Retina (tissue), 1 donor: Measurements from ENCODE around the gene DNAJC4.

Experiments used
- DNase-seq: peaks from one replicate; pipeline ENCODE4 v3.0.0-alpha.2; 2016

DNAJC4 gene

DNA sequence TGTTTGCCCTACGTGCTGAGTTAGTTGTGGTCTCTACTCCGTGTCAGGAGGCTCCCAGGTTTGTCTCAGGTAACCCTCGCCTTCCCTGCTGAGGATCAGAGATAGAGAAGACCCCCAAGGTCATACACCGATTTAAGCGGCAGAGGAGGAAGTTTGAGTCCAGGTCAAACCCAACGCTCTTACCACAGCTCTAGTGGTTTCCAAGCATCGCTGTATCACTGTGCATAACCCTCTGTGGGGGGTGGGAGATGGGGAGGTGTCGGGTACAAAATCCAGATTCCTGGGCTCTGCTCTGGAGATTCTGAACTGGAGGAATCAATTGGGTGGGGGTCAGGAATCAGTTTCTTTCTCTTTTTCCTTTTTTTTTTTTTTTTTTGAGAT is 627 bp downstream of the DNAJC4 start:
- DNase-seq = no peak

DNA sequence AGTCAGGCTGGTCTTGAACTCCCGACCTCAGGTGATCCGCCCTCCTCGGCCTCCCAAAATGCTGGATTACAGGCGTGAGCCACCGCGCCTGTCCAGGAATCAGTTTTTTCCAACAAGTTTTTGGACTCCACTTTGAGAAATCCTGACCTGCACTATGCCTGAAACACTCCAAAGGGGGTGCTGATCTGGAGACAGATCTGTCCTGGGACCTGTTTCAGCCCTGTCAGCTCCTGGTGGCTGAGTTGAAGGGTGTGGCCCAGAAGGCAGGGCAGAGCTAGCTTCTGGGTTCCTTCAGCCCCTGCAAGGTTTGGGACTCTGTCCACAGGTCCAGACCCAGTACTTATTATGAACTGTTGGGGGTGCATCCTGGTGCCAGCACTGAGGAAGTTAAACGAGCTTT is 1.2 kb downstream of the DNAJC4 start:
- DNase-seq = no peak

DNA sequence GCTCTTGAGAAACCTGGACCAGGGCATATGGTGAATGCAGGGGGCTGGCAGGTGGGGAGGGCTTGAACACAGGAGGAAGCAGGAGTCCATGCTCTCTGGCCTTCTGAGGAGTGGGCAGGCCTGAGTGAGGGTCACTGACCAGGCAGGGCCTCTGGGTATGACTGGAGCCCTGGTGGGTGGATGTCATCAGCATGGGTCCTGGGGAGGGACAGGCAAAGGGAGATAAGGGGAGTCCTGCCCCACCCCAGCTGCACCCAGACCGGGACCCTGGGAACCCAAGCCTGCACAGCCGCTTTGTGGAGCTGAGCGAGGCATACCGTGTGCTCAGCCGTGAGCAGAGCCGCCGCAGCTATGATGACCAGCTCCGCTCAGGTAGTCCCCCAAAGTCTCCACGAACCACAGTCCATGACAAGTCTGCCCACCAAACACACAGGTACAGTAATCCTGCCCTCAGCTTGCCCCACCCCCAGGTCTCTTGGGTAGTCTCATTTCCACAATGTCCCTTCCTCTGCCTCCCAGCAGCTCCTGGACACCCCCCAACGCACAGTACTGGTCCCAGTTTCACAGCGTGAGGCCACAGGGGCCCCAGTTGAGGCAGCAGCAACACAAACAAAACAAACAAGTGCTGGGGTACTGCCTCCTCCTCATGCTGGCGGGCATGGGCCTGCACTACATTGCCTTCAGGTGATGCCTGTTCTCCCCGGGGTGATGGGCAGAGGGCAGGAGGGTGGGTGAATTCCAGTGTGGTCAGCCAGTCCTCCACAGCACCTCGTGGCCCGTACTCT is 2.0 kb downstream of the DNAJC4 start:
- DNase-seq = no peak

DNA sequence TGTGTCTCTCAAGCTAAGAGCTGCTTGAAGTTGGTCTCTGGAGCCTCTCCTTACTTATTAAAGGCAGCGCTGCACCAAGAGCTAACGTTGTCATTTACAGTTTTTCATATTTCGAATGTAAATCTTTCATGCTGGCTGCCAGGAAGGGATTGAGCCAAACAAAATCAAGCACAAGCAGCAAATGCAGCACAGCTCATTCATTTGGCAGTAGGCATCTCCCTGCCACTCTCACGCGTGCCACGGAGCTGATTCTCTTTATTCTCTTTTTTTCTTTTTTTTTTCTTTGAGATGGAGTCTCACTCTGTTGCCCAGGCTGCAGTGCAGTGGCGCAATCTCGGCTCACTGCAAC is 2.6 kb downstream of the DNAJC4 start:
- no peak for DNase-seq

DNA sequence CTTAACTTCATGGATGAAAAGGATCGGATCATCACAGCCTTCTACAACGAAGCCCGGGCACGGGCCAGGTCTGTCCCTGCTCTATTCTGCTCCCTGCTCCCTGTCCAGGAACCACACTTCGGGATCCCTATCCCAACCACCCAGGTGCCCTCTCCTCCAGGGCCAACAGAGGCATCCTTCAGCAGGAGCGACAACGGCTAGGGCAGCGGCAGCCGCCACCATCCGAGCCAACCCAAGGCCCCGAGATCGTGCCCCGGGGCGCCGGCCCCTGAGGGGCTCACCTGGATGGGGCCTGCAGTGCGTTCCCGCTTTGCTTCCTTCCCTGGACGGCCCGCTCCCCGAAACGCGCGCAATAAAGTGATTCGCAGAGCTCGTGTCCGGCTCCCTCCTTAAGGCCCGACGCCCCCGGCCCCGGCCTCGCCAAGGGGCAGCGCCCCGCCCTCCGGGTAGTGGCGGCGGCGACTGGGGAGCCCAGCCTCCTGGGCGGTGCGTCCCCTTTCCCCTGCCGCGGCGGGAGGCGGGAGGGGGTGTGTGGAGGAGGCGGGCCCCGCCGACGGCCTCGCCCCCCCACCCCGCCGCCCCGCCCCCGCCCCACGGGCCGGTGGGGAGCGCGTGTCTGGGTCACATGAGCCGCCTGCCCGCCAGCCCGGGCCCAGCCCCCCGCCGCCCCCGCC is 3.7 kb downstream of the DNAJC4 start, which contains the start of gene VEGFB:
Gene VEGFB, plus strand, starts transcription at position 672 of the 674 bp plus-strand sequence. CDS start 250 bp downstream, outside the sequence.
- peak; percentile 65 for DNase-seq

DNA sequence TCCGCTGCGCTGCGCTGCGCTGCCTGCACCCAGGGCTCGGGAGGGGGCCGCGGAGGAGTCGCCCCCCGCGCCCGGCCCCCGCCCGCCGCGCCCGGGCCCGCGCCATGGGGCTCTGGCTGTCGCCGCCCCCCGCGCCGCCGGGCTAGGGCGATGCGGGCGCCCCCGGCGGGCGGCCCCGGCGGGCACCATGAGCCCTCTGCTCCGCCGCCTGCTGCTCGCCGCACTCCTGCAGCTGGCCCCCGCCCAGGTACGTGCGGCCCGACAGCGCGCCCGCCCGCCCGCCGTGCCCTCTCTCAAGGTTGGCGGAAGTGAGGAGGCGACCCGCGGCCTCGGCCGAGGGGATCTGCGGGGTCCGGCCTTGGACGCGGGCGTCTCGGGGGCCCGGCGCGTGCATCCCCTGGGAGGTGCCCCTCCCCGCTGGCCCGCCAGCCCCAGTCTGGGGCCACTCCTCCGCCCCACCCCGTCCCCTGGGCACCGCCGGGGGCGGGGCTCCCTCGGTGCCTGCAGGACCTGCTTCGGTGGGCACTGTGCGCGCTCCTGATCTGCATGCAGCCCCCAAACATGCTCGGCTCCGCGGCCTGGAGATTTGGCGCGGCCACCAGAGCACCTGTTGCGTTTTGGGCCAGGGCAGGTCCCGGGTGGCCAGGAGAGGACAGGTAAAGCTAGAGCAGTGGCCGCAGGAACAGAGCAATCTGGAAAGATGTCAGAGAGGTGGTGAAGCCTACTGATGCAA is 4.5 kb downstream of the DNAJC4 start:
- DNase-seq = peak; percentile 52

DNA sequence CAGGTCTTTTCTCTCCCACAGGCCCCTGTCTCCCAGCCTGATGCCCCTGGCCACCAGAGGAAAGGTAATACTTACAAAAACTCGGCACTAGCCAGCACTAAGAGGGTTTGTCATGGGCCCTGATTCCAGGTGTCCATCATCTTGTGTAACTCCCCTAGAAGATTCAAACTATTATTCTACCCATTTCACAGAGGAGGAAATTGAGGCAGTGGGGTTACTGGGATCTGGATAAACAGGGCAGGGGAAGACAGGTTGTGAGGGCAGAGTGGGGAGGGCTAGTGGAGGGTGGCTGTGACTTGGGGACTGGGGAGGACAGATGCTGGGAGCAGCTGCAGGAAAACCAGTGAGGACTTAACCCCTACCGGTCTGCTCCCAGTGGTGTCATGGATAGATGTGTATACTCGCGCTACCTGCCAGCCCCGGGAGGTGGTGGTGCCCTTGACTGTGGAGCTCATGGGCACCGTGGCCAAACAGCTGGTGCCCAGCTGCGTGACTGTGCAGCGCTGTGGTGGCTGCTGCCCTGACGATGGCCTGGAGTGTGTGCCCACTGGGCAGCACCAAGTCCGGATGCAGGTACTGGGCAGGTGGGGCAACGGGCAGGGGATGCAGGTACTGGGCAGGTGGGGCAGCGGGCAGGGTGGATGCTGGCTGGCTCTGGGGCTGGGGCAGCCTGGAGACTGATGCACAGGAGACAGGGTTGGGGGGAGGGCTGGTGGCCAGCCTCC is 5.3 kb downstream of the DNAJC4 start:
- DNase-seq = no peak

DNA sequence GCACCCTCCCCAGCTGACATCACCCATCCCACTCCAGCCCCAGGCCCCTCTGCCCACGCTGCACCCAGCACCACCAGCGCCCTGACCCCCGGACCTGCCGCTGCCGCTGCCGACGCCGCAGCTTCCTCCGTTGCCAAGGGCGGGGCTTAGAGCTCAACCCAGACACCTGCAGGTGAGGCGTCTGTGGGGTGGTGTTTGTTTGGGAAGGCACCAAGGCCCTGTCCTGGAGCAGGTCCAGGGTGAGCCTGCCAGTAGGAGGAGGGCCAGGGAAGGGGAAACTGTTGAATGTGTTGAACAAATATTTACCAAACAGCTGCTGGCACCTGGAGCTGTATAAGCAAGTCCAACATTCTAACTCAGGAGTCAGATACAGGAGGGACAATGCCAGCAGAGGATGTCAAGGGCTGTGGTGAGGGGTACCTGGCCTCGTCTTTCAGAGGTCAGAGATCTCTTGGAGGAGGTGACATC is 7.2 kb downstream of the DNAJC4 start:
- DNase-seq = no peak

DNA sequence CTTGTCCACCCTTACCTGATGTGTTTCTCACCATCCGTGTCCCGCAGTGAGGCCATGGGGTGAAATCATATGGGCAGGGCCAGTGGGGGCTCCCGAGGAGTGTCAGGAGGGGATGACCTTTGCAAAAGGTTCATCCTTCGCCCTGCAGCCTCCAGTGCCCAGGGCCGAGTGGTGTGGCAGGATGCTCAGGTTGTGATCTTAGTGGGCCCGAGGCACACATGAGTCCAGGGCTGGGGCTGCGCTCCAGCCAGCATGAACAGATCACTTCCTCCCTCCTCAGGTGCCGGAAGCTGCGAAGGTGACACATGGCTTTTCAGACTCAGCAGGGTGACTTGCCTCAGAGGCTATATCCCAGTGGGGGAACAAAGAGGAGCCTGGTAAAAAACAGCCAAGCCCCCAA is 7.7 kb downstream of the DNAJC4 start:
- DNase-seq = no peak

DNA sequence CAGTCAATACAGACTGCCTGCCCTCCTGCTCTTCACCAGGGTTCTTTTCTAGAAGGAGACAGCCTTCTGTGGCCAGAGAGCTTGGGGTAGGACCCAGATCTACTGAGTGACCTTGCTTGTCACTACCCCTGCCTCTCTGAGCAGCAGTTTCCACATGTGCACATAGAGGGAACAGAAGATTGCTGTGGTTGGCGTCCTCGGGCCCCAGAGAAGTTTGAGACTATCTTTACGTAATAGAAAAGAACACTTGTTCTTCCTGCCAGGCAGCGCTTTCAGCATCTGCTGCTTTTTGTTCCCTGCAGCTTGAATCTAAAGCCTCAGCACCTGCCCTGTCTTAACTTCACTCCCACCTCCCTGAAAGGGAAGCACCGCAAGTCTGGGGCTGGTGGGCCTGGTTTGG is 8.7 kb downstream of the DNAJC4 start:
- DNase-seq = no peak

DNA sequence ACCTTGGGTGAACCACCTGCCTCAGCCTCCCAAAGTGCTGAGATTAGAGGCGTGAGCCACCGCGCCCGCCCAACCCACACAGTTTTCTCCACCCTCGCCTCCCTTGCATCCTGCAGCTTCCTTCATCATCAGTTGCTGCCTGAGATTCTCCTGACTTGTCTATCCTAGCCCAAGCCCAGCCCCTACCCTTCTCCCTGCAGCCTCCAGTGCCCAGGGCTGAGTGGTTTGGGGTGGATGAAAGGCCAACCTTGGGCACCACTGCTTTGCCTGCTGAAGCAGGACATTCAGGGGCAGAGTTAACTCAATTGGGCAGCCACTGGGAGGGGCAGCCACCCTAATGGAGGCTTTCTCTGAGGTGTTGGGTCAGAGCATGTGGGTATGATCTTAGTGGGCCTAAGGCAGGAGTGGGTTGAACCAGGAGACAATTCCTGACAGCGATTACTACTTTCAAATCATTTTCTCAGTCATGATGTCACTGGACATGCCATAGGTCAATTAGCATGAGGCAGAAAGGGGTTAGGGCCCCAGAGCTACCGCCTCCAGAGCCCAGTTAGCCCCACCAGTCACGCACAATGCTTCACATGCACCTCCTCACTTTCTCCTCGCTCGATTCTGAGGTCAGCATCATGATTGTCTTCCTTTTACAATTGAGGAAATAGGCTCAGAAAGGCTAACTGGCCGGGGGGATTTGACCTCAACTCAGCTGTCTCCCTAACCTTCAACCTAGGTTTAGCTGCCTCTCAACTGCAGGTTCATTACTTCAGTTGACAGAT is 9.5 kb downstream of the DNAJC4 start:
- DNase-seq = no peak

DNA sequence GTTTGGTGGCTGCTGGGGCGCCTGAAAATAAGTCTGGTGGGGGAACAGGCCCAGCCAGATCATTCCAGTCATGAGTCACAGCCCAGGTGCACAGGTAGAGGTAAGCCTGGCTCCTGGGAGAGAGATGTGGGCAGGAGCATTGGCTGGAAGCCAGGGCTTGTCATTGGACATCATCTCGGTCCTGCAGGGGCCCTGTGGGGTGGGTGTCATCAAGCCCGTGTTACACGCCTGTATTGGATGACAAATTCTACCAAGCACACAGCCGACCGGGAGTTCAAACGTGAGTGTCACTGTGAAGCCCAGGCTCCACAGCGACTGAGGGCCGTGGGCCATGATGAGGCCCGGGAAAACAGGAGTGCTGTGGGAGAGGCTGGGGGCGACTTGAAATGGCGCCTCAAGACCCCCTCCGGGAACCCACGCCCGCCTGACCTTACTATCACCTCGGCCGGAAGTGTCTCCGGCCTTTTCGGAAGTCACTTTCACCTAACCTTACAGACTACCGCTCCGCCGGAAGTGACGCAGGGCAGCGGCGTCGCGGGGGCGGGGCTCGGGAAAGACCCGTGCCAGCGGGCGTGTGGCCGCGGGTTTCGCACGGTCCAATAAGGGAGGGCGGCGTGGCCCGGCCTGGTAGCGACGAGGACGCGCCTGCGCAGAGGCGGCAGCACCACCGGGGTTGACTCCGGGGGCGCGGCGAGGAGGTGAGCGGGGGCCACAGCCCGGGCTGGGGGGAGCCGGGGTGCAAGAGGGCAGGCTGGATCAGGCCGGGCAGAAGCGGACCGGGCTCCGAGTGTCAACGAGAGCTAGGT is 10.3 kb downstream of the DNAJC4 start, which contains the start of gene FKBP2:
Gene FKBP2, plus strand, starts transcription at position 661 of the 806 bp plus-strand sequence. CDS start 1,293 bp downstream, outside the sequence.
- peak; percentile 96 for DNase-seq

DNA sequence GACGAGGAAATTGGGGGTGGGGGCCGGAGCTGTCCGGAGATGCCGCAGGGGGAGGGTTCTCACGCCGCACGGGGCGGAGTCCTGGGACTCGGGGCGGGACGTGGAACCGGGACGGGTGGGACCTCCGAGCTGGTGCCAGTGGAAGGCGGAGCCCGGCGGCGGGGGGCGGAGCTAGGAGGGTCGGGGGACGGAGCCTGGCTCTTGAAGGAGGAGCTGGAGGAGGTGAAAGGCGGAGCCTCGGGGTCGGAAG is 10.8 kb downstream of the DNAJC4 start:
- no peak for DNase-seq

DNA sequence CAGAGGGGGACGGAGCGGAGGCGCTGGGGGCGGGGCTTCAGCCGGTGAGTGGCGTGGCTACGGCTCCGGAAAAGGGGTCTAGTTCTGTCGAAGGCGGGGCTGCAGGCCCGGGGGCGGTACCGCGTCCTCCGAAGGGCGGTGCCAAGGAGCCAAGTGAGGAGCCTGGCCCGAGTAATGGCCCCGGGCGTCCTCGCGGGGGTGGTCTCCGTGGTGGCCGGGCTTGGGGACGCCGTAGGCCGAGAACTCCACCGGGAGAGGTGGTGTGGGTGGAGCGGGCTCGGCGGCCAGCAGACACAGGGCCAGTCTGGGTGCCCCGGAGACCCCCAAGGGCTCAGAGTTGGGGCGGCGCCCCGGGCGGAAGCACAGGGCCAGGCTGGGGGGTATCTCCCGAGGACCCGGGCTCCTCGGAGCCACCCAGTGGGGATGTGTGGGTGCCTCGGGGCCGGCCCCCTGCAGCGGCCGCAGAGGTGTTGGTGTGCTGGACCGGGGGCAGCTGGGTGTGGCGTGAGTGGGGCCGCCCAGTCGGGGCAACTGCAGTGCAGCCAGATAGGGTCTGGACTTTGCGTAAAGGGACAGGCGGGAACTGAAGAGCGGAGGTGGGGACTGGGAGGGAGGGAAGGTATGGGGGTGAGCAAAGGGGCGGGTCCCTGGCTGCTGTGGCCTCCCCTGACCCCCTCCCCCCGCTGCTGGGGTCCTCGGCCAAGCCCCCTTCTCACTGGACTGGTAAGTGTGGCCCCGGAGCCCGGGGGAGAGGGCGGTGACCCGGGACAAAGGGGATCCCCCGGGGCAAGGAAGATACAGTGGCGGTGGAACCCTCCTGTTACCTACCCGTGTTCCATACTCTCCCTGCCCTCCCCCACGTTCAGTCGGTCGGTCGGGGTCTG is 11.4 kb downstream of the DNAJC4 start:
- peak; percentile 98 for DNase-seq

DNA sequence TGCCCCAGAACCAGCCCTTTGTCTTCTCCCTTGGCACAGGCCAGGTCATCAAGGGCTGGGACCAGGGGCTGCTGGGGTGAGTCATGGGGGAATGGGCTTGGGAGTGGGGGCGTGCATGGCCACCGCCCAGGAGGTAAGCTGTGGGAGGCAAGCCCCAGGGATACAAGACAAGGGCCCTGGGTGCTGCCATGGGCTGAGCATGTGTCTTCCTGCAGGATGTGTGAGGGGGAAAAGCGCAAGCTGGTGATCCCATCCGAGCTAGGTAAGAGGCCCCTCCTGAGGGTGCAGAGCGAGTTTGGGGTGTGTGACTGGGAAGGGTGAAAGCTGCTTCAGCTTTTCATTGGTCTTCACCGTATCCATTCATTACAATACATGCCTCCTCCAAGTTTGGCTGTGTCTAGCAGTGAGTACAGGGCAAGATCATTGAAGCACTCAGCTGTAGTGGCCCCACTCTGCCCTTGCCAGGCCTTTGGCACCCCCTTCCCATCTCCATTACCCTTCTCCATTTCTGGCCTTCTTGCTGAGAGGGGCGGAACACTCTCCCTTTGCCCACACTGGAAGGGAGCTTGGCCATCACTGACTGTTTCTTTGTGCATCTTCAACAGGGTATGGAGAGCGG is 13.0 kb downstream of the DNAJC4 start:
- DNase-seq = no peak

DNA sequence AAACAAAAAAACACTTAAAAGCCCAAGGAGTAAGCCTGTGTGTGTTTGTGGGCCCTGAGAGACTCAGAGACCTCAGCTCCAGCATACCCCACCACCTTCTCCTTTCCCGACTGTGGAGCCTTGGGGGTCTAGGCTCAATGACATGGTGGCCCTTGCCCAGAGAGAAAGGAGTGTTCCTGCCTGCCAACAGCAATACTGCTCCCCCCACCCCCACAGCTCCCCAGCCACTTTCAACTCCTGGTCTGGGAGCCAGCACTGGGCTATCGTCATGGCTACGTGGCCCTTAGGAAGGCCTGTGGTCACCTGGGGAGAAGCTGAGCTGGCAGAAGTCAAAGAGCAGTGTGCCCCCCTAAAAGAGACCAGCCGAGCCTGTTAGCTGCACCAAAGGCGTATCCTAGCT is 13.8 kb downstream of the DNAJC4 start:
- no peak for DNase-seq

DNA sequence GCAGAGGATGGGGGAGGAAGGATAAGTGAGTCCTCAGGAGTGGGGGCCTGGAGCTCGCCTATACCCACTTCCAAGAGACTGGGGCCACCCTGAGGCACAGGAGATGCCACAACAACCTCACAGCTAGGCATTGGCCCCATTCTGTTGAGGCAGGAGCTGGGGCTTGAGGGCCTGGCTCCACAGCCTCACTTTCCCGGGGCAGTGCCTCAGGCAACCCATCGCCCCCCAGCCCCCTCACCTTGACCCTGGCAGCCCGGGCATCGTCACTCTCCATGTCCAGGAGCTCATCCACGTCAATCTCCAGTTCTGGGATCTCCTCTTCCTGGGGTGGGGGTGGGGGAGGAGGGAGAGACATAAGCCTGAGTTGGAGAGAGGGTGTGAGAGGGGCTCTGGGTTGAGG is 14.6 kb downstream of the DNAJC4 start:
- DNase-seq = no peak

DNA sequence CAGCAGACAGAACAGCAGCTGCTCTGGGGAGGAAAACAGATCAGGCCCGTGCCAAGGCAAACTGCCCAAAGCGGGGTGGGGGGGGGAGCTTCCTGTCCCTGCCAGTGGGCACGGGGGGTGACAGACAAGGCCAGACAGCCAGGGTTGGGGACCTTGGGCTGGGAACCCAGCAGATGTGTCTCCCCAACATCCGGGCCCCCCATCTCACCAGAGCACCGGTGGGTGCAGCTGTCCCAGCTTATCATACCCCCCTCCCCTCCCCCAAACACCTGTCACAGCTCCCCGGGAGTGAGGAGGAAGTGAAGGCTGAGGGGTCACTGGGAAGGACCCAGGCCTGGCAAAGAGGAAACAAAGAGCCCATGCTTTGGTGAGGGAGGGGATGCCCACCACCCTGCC is 15.1 kb downstream of the DNAJC4 start:
- no peak for DNase-seq

DNA sequence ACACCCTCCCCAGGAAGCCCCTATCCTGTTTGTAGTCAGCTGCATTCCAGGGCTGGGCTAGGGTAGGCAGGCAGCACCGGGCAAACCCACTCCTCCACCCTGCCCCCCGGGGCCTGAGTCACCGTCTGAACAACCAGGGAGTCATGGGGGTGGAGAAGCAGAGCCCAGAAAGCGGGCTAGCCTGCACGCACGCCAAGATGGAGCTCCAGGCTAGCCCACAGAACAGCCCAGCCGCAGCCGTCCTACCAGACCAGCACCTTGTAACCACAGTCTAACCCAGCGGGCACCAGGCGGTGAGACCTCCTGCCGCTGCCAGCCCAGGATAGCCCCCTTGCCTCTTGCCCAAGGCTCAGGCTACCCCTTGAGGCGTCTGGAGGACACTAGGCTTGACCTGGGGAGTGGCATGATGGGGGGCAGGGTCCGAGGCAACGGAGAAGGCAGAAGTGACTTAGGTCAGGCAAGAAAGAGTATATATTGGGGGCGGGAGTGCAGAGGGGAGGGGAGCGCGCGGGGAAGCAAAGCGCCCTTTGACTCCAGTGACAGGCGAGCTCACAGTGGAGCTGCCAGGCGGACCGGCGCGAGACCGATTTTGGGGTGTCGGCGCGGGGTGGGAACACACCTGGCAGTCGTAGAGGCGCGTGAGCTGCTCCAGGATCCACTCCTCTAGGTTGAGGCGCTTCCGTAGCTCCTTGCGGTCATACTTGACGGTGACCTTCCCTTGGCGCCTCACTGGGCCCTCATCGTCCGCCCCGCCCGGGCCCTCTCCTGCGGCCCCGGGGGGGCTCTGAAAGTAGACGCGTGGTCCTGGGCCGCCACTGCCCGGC is 15.7 kb downstream of the DNAJC4 start:
- DNase-seq = peak; percentile 66
